ENCODE measurements around the gene TGFBR2. TPM values are rescaled to one million over a fixed set of nuclear protein-coding genes. Genes with fewer than 3 reads are reported as not detected.
"Not testable (repeated sequence)": the region's sequence is repeated elsewhere in the genome, so short reads cannot be mapped to it uniquely, and the experiment has no call there.

The TGFBR2 gene
- polyA plus RNA-seq, 4 donors, result 111 to 151 (median 125) TPM

DNA sequence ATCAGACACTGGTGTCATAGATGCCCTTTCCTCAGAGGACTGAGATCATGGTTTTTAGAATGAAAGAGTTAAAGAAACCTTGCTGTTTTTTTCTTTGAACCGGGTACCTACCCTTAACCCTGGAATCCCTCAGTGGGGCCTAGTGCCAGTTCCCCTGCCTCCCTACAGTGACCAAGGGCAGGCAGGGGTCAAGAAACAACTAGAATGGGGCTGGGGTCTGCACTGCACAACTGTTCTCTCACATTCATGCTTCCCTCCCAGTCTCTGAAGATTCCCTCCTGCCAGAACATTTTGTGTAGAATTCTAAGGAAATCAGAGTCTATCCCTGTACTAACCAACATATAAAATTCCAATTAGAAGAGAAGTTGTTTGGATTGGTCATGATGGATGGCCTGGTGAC lies 47.9 kb downstream of the TGFBR2 start:
- no peak for DNase-seq (ENCODE audit: low read depth in 4 of 4, low spot score in 3 of 4)

DNA sequence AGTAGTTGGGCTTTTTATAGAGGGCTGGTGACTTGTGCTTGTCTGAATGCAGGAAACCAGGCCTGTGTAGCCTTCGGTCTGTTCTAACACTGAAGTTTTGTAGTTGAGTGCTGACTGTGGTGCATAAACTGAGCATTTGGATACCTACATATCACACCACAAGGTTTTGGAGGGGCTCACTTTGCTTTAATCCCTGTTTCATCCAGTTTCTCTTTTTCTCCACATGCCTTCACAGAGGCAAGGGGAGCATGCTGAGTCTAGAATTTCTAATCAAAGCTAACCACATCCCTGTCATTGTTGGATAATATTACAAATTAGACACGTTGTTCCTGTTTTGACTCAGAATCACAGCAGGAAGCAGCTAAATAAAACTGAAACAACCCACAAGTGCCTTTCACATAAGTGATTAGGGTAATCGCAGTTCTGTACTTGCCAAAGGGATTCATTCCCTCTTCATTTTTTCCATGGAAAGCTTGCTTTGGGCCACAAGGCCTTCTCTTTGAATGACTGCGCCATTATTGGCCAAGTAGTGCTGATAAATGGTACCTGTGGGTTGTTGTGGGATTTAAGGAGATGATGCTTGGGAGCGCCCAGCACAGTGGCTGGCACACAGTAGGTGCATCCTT lies 48.9 kb downstream of the TGFBR2 start:
- no peak for DNase-seq (ENCODE audit: low read depth in 4 of 4, low spot score in 3 of 4)

DNA sequence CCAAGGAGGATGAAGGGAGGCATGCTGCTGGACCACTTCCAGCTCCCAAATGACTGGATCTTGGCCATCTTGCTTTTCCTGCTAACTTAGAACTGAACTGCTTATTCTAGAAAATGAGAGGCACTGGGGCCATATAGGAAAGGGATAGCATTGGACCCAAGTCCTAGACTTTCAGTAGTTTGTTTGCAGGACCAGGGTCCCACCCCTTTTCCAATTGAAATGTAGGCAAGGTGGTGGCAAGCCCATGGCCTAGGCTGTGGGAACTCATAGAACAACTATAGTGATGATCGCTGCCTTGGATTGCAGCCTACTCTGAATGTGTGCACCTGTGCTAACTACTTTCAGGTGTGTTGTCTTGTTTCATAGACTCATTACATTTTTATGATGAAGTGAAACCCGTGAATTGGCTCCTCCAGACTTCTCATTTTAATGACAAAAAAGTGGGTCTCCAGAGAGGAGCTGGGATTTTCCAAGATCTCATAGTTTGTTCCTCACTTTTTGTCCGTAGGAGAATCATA lies 50.3 kb downstream of the TGFBR2 start:
- DNase-seq (ENCODE audit: low read depth in 4 of 4, low spot score in 3 of 4), result no peak

DNA sequence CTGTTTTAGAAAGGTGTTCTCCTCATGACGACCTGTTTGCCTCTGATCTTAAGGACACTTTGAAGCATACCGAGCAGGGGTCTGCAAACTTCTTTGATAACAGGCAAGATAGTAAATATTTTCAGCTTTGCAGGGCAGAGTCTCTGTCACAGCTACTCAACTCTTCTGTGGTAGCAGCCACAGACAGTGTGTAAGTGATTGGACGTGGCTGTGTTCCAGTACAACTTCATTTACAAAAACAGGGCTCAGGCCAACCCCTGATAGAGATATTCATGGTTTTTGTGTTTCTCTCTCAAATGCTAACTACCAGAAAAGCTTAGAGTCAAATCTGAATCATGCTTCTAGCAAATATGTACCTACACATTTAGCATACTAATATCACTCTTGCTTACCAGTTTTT lies 51.5 kb downstream of the TGFBR2 start:
- no peak for DNase-seq (ENCODE audit: low read depth in 4 of 4, low spot score in 3 of 4)

DNA sequence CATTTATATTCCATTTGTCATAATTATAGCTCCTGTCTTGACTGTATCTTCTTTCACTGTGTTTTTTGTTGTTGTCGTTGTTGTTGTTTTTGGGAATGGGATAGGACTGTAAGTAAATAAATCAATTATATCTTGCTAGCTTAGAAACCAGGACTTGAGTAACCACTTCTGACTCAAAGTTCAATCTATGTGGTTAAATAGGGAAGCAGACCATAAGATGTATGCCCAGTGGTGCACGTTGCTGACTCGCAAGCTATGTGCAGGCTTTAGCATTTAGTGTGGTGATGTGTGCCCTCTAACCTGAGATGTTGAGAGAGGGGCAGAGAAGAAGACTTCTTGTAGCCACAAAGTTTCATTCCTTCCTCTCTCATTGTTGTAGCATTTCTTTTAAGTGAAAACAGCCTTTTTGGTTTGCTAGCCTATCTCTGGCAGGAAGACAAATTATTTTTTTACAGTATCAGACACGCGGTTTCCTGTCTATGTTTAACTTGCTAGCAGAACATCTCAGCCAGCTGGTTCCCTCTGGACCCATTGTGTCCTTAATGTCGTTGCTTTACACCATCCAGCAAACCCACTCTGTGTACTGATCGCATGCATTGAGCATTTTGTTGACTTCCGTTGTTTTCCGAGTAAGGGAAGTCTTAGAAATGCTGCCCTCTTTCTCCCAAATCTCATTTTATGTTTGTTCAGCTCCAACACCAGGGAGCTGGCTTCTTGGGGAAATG lies 52.1 kb downstream of the TGFBR2 start:
- DNase-seq (ENCODE audit: low read depth in 4 of 4, low spot score in 3 of 4), result no peak

GRCh38 chr3:30659270-30660130 lies 53.1 kb downstream of the TGFBR2 start:
- no peak for DNase-seq (ENCODE audit: low read depth in 4 of 4, low spot score in 3 of 4)

DNA sequence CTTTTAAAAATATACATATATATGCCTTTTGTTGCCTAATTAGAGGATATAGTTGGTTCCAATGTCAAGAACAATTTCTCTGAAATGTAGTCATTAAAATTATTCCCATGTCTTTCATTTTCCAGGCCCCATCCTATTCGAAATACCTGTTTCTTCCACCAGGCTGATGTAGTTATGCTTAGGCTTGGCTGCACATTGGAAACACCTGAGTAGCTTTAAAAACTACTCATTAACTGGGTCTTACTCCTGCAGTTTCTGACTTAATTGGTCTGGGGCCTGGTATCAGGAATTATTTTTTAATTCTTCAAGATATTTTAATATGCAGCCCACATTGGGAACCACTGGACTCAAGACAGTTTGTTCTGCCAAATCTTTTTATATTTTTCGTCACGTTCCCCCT lies 53.7 kb downstream of the TGFBR2 start:
- DNase-seq (ENCODE audit: low read depth in 4 of 4, low spot score in 3 of 4), result no peak

DNA sequence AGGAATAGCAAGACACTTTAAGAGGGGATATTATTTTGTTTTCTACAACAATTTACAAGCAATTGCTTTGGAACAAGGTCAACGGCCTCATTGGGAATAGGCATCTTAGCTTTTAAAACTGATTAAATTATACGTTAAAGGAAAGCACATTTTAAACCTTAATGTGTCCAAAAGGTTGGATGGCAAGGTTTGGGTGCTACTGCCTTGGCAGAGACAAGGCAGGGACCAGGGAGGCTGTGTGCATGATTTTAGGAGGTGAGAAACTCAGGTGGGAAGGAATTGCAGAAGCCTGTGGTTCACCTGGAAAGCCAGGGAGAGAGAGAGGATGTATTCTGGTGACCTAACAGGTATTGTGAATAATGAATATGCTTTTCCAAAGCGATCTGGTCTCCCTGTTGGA lies 54.3 kb downstream of the TGFBR2 start:
- DNase-seq (ENCODE audit: low read depth in 4 of 4, low spot score in 3 of 4), result no peak

DNA sequence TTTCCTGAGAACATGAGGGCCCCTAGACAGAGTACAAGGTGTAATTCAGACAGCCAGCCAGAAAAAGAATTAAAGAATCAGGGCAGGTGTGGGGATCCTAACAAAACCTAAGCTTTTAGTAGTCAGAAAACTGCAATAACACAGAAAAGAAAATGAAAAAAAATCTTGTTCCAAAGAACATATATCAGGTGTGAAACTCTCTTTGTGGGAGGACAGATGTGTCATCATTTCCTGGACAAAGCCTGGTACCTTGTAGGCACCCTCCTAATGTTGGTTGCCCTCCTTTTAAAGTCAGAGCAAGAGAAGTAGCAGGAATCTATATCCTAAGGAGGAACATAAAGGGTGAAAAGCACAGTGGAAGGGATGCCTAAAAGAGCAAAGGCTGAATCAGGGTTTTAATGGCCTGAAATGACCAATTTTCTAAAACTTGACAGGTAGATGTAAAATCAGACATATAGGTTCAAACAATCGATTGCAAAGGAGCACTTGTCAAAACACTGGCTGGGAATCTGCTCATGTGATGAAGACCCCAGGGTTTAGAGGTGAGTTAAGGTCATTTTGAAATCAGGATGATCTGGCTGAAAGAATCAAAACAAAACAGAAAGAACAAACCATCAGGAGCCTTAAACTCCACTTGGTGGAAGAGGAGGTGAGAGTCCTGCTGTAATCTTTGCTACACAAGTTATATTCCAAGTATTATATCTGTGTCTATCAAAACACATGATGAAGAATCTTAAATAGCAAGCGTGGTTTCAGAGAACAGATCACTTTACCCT lies 54.9 kb downstream of the TGFBR2 start:
- no peak for DNase-seq (ENCODE audit: low read depth in 4 of 4, low spot score in 3 of 4)

DNA sequence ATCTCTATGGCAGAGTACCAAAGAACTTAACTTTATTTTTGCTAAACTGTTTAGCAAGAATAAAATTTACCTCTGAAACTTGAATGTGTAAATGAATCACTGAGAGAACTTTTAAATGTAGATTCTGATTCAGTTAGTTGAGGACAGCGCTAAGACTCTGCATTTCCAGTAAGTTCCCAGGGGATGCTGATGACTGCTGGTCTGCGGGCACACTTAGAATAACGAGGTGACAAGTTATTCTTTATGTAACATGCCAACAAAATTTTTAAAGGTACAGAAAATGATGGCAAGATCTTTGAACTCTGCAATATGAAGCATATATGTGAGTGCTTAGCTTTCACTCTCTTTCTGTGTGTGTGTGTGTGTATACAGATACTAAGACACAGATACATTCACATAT lies 56.4 kb downstream of the TGFBR2 start:
- DNase-seq (ENCODE audit: low read depth in 4 of 4, low spot score in 3 of 4), result no peak

GRCh38 chr3:30663533-30664241 lies 57.3 kb downstream of the TGFBR2 start:
- DNase-seq (ENCODE audit: low read depth in 4 of 4, low spot score in 3 of 4), result no peak

DNA sequence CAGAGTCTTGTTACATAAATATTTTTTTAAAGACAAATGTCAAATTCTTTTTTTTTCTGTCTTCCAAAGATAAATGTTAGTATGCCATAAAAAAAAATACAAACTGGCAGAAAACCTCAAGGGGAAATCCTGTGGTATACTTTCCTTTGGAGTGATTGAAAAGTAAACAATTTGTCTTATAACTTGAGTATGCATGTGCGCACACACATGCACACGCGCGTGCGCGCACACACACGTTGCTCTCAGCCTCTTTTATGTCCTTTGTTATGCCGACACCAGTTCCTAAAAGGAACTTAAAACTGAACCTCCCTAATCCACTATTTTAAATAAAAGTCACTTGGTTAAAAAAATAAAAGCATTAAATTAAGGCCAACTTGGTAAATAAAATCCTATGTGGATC lies 58.1 kb downstream of the TGFBR2 start:
- no peak for DNase-seq (ENCODE audit: low read depth in 4 of 4, low spot score in 3 of 4)

DNA sequence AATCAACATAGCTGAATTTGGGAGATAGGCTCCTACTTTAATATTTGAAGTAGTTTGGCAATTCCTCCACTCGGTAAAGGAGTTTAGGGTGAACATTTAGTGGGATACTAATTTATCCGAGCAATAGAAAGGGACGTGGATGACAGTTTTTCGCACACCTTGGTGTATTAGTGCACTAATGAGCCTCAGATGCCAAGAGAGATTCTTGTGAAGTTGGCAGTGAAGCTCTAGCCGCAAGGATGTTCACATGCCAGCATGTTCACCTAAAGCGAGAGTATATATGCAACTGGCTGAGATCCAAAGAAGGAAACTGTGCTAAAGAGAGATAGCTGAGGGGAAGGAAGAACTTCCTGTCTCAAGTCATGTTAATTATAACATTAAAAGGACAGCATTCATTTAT lies 58.5 kb downstream of the TGFBR2 start:
- no peak for DNase-seq (ENCODE audit: low read depth in 4 of 4, low spot score in 3 of 4)

DNA sequence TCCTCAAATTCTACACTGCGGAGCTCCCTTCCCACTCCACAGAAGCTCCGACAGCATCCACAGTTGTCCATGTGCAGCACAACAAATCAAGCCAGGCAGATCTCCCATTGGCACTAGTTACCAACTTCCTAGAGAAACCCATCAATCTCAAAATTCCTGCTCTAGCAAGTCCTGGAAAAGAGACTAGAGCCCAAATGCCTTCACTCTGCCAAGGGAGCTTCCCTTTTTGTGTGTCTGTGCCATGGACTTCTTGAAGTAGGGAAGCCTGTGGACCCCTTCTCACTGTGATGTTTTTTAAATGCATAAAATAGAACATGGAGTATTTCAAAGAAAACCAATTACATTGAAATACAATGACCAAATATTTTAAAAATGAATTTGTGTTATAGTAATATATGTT lies 59.1 kb downstream of the TGFBR2 start:
- DNase-seq (ENCODE audit: low read depth in 4 of 4, low spot score in 3 of 4), result no peak

DNA sequence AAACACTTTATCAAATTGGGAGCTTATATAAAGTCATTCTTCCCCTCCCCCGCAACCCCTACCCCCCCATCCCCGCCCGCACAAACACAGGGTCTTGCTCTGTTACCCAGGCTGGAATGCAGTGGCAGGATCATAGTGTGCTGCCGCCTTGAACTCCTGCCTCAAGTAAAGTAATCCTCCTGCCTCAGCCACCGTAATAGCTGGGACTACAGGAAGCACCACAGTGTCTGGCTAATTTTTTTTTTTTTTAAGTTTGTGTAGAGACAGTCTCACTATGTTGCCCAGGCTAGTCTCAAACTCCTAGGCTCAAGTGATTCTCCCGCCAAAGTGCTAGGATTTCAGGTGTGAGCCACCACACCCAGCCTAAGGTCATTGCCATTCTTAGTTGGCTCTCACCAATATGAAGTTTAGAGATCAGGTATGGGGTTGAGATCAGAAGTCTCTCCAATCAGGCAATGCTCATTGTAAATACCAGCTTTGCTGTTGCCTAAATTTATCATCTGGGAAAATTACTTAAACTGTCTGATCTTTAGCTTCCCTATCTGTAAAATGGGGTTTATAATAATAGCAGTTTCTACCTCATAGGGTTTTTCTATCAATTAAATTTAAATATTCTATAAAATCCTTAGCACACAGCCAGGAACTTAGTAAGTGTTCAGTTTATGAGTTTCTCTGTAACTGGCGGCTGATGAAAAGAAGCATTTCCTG lies 60.3 kb downstream of the TGFBR2 start:
- no peak for DNase-seq (ENCODE audit: low read depth in 4 of 4, low spot score in 3 of 4)

- DNase-seq (ENCODE audit: low read depth in 4 of 4, low spot score in 3 of 4), result no peak
These were observed 60.9 kb downstream of the TGFBR2 start for GRCh38 chr3:30667280-30667651.

DNA sequence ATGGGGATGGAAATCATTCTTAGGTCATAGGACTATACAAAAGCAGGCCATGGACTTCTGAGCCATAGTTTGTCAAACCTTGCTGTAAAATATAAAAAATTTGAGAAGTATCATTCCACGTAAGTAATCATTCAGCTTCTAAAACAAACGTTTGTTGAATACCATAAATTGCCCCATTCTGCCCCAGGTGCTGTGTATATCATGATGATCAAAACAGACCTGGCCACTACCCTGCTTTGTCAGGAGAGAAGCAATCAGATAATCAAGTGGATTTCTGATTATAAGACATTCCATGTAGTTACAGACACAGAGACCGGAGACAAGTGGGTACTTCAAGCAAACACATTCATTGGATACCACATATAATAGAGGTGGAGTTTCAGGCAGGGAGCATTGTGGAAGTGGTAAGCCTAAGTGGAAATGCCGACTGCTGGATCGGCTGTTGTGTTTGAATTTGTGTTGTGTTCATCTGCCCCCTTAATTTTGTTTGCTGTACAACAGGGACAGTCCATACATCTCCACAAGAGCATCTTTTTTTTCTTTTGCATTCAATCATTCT lies 61.7 kb downstream of the TGFBR2 start:
- no peak for DNase-seq (ENCODE audit: low read depth in 4 of 4, low spot score in 3 of 4)

DNA sequence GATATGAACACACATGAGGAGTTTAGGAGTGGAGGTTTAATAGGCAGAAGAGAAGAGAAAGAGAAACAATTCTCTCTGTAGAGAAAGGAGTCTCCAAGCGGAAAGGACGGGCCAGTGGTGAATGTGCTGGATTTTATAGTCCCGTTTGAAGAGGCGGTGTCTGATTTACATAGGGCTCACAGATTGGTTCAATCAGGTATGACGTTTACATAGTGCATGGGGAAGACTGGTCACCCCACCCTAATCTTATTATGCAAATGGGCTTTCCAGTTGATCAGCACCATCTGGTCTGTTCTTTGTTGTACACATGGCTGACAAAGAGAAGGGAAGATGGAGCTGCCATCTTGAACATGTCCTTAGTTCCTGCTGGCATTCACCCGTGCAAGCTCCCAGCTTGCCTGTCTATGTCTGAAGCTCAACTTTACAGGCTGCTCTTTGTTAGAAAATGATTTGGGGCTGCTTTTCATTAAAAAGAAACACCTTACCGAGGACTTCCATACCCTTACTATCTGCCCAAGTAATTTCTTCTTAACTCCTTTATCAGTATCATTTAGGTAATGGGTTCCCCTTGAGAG lies 63.0 kb downstream of the TGFBR2 start:
- not testable (repeated sequence) for DNase-seq (ENCODE audit: low read depth in 4 of 4, low spot score in 3 of 4)

DNA sequence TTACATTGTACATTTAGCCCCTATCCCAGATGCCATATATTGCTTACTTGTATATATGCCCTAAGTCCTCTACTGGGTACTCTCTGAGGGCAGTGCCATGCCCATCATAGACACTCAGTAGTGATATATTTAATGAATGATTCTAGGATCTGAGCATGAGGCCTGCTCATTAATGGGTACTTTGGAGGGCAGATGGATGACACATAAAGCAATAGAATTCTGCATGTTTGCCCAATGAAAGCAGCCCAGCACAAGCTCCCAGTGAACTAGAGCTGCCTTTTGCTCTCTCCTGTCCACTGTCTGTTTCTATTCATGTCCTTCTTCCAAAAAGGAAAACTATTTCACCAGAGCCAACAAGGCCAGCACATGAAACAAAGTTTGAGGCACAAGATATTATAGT lies 63.9 kb downstream of the TGFBR2 start:
- DNase-seq (ENCODE audit: low read depth in 4 of 4, low spot score in 3 of 4), result no peak

All from right renal pelvis (tissue), 4 donors.